Non-pigmented ciliary epithelial cell (primary cell): ENCODE data around the gene IL4R.
"Not testable (repeated sequence)": the region's sequence is repeated elsewhere in the genome, so short reads cannot be mapped to it uniquely, and the experiment has no call there.

Source experiments
- DNase-seq: peaks from one replicate; pipeline ENCODE4 v3.0.0-alpha.2; 2010; ENCODE audit warnings: low read depth

The IL4R gene

GRCh38 chr16:27313422-27314160, at the start of gene IL4R:
Gene IL4R (plus strand): TSS chr16:27313974. CDS start chr16:27340204, 26,230 bp downstream.
- DNase-seq = peak; percentile 32

- DNase-seq = no peak
Observed at GRCh38 chr16:27264151-27264550, 49.6 kb upstream of the IL4R start.

GRCh38 chr16:27265982-27266381, 47.8 kb upstream of the IL4R start:
- DNase-seq = no peak

GRCh38 chr16:27267037-27267677, 46.6 kb upstream of the IL4R start:
- DNase-seq = no peak

GRCh38 chr16:27268376-27269299, 45.1 kb upstream of the IL4R start, which contains the start of gene NSMCE1:
Gene NSMCE1 (minus strand): TSS chr16:27268772. CDS start chr16:27257570, 11,202 bp downstream.
- DNase-seq = peak; percentile 74

GRCh38 chr16:27269300-27270150, 44.2 kb upstream of the IL4R start:
- DNase-seq = no peak

- DNase-seq = no peak
Observed at GRCh38 chr16:27270349-27270748, 43.4 kb upstream of the IL4R start.

- no peak for DNase-seq
Observed at GRCh38 chr16:27272076-27272475, 41.7 kb upstream of the IL4R start.

GRCh38 chr16:27272697-27273096, 41.1 kb upstream of the IL4R start:
- not testable (repeated sequence) for DNase-seq

- DNase-seq = no peak
Observed at GRCh38 chr16:27273330-27273669, 40.5 kb upstream of the IL4R start.

- DNase-seq = no peak
Observed at GRCh38 chr16:27273670-27274423, 39.9 kb upstream of the IL4R start.

GRCh38 chr16:27274424-27274874, 39.3 kb upstream of the IL4R start:
- not testable (repeated sequence) for DNase-seq

- DNase-seq = no peak
Observed at GRCh38 chr16:27275394-27275793, 38.4 kb upstream of the IL4R start.

GRCh38 chr16:27281243-27281642, 32.5 kb upstream of the IL4R start:
- DNase-seq = no peak

- no peak for DNase-seq
Observed at GRCh38 chr16:27284865-27285675, 28.7 kb upstream of the IL4R start.

GRCh38 chr16:27285676-27286196, 28.0 kb upstream of the IL4R start:
- DNase-seq = no peak

- DNase-seq = peak; percentile 92
Observed at GRCh38 chr16:27286451-27286850, 27.3 kb upstream of the IL4R start.

- no peak for DNase-seq
Observed at GRCh38 chr16:27287051-27287811, 26.5 kb upstream of the IL4R start.

- DNase-seq = no peak
Observed at GRCh38 chr16:27287887-27288286, 25.9 kb upstream of the IL4R start.
